HL-60/S4 treated with phorbol 12-myristate 13-acetate at 8.2 ng/mL for 4 days and 3 days (cell line): ENCODE measurements around the gene DYNLL2.
"Not testable (repeated sequence)": the region's sequence is repeated elsewhere in the genome, so short reads cannot be mapped to it uniquely, and the experiment has no call there.

Source experiments
- in situ Hi-C: fragments of 300-500 bp; cut with MboI; formaldehyde crosslinking; loops from 2 replicates; pipeline ENCODE4 v1.15.0; 2022; ENCODE audit warnings: low sequenced_read_pairs

Gene DYNLL2

GRCh38 chr17:58097384-58098088 is 14.3 kb downstream of the DYNLL2 start:
- in situ Hi-C loops, result no loop called here

- in situ Hi-C loops, result no loop called here
Observed at GRCh38 chr17:58100506-58100905, 17.3 kb downstream of the DYNLL2 start.

DNA sequence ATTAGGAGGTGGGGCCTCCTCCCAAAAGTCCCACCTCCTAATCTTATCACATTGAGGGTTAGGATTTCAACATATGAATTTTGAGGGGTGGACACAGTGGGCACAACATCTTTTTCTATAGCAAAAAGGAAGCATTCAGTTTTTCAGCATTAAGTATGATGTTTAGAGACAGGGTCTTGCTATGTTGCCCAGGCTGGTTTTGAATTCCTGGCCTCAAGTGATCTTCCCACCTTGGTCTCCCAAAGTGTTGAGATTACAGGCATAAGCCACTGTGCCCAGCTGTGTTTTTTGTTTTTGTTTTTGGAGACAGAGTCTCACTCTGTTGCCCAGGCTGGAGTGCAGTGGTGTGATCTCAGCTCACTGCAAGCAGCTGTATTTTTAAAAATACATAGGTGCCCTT is 18.7 kb downstream of the DYNLL2 start:
- in situ Hi-C loops, result not testable (repeated sequence)

- in situ Hi-C loops, result no loop called here
Observed at GRCh38 chr17:58105093-58105492, 21.9 kb downstream of the DYNLL2 start.

GRCh38 chr17:58107306-58107705 is 24.1 kb downstream of the DYNLL2 start:
- in situ Hi-C loops, result no loop called here

DNA sequence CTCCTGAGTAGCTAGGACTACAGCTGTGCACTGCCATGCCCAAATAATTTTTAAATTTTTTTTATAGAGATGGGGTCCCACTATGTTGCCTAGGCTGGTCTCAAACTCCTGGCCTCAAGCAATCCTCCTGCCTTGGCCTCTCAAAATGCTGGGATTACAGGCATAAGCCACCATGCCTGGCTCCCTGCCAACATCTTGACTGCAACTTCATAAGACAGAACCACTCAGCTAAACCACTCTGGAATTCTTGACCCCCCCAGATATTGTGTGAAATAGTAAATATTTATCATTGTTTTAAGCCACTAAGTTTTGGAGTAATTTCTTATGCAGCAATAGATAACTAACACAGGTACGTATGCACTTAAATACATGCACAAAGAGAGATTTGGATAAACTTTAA is 26.0 kb downstream of the DYNLL2 start:
- in situ Hi-C loops, result no loop called here

DNA sequence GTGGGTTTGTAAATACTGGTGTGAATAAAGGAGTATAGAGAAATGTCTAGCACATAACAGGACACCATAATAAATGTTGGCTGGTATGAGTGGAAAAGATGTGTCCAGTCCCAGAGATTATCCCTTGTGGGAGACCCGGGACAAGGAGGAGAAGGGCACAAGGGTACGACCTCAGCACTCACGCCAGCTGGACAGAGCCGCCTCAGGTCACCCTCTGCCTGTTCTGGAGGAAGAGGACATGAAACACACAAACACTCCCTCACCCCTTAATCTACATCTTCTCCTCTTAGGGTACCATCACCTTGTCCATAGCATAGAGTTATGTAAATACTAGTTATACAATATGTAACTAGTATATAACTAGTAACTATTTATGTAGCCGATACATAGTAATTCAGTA is 26.8 kb downstream of the DYNLL2 start:
- in situ Hi-C loops, result no loop called here

- in situ Hi-C loops, result no loop called here
Observed at GRCh38 chr17:58111676-58112075, 28.5 kb downstream of the DYNLL2 start.

DNA sequence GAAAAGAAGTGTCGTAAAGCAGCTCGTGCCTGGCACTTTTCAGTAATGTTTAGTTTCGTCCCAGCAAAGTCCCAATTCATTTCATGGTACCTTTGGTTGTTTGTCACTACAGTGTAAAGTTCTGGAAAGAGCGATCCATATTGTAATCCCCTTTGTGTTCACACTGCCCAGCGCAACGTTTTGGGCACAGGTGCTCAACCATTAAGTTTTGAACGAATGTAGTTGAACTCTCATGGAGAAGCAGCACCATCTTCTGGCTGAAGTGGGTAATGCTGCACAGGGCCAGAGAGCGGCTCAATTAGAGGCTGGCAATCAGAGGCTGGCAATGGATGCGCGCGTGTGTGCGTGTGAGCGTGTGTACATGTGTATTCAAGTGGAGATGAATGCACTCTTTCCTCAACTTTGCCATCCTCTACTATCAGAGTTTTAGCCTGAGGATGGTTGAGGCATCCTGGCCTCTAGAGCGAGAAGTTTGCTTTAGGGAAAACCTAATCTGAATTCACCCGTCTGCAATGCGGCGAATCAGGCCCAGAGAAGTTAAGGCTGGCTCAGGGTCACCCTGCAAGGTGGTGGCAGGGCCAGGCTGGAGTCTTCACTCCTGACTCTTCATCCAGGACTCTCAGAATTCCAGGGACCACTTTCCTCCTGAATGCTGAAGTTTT is 29.9 kb downstream of the DYNLL2 start:
- in situ Hi-C loops, result no loop called here

DNA sequence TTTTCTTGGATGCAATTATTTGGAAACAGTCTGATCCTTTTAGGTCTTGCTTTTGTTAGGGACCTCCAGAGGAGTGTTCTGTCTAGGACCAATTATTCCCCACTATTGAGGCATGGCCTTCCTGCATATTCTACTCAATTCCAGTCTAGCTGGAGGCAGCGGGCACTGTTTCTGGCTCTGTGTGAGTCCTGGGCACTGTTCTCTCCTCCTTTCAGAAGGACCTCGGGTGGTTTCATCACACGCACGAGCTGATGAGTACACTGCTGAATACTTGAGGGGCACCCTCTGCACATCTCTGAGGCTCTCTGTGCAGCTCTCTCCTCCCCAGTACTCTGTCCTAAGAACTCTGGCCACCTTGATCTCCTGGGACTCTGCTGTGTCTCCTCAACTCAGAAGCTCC is 30.7 kb downstream of the DYNLL2 start:
- in situ Hi-C loops, result no loop called here

- in situ Hi-C loops, result no loop called here
Observed at GRCh38 chr17:58117382-58117781, 34.2 kb downstream of the DYNLL2 start.

GRCh38 chr17:58119491-58119890 is 36.3 kb downstream of the DYNLL2 start:
- in situ Hi-C loops, result no loop called here

DNA sequence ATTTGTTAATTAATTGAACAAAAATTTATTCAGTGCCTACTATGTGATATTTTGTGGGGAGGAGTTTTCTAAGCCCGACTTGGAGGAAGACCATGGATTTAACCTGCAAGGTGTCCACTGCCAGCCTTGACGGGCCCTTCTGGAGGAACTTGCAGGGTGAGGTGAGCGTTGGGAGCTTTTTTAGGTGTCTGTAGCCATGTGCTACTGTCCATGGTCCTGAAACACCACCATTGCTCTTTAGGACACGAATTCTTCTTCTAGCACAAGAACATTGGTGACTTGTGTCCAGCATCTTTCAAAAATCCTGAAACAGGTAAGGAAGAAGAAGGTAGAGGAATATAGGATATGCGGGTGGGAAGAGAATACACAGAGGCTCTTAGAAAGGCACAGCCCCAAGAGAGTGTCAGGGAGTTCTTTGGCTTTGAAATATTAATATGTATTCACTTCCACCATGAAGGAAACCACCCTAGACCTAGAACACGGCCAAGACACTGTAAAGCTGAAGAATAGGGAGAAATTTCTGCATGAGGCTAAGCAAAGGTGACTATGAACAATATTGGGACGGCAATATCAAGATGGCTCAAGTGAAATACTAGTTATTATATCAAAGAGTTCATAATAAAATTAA is 37.1 kb downstream of the DYNLL2 start:
- in situ Hi-C loops, result no loop called here

DNA sequence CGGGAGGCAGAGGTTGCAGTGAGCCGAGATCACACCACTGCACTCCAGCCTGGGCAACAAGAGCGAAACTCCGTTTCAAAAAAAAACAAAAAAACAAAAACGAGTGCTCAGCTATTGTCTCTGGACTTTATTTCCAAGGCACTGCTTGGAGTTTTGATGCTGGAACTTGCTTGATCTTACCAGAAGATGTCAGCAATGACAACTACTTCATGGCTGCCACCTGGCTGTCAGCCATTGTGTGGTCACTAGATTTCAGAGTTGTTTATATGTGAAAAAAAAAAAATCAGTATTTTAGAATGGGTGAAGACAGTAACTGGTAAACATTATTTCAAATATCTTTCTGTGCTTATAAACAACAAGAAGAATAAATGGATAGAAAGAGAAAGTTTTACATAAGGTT is 38.7 kb downstream of the DYNLL2 start:
- in situ Hi-C loops, result no loop called here

DNA sequence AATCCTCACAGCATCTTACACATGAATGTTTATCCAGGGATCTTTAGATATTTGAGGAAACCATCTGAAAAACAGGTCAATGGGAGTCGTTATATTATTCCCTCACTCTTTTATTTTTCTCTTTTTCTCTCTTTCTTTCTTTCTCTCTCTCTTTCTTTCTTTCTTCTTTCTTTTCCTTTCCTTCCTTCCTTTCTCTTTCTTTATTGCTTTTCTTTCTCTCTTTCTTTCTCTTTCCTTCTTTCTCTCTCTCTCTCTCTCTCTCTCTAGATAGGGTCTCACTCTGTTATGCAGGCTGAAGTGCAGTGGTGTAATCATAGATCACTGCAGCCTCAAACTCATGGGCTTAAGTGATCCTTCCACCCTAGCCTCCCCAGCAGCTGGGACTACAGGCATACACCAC is 44.6 kb downstream of the DYNLL2 start:
- in situ Hi-C loops, result no loop called here

DNA sequence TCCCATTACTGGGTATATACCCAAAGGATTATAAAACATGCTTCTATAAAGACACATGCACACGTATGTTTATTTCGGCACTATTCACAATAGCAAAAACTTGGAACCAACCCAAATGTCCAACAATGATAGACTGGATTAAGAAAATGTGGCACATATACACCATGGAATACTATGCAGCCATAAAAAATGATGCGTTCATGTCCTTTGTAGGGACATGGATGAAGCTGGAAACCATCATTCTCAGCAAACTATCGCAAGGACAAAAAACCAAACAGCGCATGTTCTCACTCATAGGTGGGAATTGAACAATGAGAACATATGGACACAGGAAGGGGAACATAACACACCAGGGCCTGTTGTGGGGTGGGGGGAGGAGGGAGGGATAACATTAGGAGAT is 49.5 kb downstream of the DYNLL2 start:
- in situ Hi-C loops, result not testable (repeated sequence)

DNA sequence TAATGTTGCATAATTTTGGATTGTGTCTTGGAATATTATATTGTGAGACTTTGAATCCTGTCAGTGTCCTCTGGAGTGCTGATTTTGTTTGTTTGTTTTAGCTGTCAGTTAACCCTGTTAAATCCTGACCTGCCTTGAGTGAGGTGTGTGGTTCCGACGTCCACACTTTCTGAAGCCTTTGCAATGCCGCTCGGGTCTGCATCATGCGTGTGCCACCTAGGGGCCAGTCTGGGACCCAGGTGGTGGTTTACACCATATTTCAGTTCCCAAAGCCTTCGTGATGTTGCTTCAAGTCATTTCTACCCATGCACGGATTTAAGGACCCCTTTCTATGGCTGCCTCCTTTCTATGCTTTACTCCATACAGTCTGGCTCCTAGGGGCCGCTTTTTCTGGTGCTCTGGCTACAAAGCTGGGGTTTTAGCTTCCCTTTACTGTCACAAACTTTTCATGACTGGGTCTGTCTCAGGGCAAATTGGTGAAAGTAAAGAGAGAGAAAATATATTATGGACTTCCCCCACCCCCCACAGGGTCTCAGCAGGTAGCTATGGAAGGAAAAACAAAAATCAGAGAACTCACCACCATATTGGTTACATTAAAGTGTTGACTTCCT is 53.6 kb downstream of the DYNLL2 start:
- in situ Hi-C loops, result no loop called here

GRCh38 chr17:58141505-58141904 is 58.3 kb downstream of the DYNLL2 start:
- in situ Hi-C loops, result no loop called here

- in situ Hi-C loops, result not testable (repeated sequence)
Observed at GRCh38 chr17:58143335-58143734, 60.1 kb downstream of the DYNLL2 start.

DNA sequence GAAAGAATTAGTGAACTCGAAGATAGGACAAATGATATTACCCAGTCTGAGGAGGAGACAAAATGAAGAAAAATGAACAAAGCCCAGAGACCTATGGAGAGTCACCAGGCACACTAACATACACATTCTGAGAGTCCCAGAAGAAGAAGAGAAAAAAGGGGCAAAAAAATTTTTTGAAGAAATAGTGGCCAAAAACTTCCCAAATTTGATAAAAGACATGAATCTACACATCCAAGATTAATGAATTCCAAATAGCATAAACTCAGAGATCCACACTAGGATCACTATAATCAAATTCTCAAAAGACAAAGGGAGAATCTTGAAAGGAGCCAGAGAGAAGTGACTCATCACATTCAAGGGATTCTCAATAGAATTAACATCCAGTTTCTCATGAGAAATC is 61.6 kb downstream of the DYNLL2 start:
- in situ Hi-C loops, result no loop called here
